Stimulated activated CD8-positive, alpha-beta memory T cell treated with anti-CD3 and anti-CD28 coated beads, Interleukin-15, amount 100 ng/mL, for 4 hours (primary cell): ENCODE results near the gene DMXL1.
"Not testable (repeated sequence)": the region's sequence is repeated elsewhere in the genome, so short reads cannot be mapped to it uniquely, and the experiment has no call there.

ENCODE experiments used
- DNase-seq, 2 donors: peaks; one replicate each; pipeline ENCODE4 v3.0.0-alpha.2; 2020; ENCODE audit warnings: low read depth in 2 of 2

Gene DMXL1

DNA sequence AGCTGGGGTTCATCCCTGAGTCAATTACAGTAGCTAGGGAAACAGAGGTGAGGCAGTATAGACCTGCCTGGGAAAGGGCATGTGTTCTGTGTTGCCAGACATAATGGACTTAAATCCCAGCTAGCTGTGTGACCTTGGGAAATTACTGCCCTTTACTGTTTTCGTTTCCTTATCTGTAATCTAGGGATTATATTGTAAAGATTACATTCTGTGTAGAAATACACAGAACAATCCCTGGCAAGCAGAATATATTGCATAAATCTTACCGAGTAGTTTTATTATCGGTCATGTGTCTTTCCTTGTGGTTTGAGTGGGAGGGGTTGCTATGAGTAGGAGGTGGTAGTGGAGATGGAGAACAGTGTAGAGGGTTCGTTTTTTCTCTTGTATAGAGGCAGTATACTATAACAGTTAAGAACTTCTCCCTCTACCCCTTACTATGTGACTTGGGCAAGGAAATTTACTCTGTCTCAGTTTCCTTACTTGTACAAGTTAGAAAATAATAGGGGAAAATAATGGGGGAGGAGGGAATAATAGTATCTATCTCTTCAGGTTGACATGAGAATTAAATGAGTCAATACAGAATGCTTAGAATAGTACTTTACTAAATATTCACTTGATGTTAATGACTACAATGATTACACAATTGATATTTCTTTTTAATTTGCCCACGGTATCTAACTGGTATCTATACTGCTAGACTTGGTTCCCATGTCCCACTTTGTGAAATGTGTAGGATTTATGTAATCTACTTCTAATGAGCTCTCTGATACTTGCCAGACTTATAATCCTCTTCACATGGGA, 7.1 kb upstream of the DMXL1 start:
- no peak for DNase-seq

DNA sequence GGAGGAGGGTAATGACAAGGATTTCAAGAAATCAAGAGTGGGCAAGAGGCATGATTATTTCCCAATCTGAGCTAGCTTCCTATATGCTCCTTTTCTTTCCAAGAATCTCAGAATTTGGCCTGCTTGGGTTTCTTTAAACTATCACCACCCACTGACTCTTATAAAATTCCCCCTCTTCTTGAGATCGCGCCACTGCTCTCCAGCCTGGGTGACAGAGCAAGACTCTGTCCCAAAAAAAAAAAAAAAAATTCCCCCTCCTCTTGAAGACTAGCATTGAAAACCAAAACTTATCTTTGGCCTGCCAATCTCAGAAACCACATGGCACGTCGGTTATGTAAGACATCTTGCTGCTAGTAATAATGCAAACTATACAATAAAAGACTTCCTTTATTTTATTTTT, 3.4 kb upstream of the DMXL1 start:
- no peak for DNase-seq

DNA sequence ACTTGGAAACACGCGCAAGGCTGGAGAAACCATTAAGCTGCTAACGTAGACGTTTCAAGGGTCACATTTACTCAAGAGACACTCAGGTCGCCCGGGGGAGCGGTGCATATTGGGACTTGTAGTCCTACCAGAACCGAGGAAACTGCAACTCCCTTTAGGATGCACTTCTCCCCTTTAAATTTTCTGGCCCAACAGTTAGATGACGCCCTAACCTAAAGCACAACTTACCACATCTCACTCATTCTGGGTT, 384 bp upstream of the DMXL1 start:
- no peak for DNase-seq

GRCh38 chr5:119071561-119071995, 691 bp downstream of the DMXL1 start:
- DNase-seq: no peak

- no peak for DNase-seq
Measured at GRCh38 chr5:119072496-119072895, 1.6 kb downstream of the DMXL1 start.

DNA sequence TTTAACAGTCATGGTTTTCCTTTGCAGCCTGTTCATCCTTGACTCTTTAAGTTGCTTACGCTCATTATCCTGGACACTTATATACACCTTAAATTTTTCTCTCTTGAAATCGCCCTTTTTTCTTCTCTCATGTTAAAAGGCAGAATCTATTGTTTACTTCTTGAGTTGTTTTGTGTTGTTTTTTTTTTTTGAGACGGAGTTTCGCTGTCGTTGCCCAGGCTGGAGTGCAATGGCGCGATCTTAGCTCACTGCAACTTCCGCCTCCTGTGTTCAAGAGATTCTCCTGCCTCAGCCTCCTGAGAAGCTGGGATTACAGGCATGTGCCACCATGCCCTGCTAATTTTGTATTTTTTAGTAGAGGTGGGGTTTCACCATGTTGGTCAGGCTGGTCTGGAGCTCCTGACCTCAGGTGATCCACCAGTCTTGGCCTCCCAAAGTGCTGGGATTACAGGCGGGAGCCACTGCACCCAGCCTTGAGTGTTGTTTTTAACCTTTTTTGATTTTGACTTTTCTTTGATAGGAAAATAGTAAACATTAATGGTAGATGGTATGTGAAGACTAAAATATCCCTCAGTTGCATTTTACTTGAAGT, 3.0 kb downstream of the DMXL1 start:
- not testable (repeated sequence) for DNase-seq

DNA sequence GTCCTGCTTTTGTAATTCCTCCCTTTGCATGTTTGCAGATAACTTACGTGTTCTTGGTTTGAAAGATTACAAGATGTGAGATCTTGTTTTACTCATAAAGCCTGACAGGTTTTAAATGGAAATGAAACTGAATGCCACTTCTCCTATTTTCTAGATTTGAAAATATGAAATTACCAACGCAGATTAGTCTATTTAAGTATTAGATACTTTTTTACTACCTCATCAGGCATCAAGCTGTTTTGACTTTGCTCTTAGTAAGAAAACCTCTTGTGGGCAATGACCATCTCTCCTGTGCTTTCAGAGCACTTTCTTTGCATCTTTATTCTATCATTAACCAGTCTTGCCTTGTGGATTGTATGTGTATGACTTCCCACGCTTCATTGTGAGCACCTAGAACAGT, 3.5 kb downstream of the DMXL1 start:
- DNase-seq: no peak

DNA sequence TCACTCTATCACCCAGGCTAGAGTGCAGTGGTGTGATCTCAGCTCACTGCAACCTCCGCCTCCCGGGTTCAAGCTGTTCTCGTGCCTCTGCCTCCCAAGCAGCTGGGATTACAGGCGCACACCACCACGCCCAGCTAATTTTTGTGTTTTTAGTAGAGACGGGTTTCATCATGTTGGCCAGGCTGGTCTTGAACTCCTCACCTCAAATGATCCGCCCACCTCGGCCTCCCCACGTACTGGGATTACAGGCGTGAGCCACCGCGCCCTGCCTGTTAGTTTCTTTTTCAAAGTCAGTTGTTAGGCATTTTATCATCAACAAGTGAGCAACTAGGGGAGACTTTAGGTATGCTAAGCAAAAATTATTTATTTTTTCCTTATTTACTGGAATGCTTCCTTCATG, 4.4 kb downstream of the DMXL1 start:
- DNase-seq: not testable (repeated sequence)

- no peak for DNase-seq
Measured at GRCh38 chr5:119076080-119076479, 5.2 kb downstream of the DMXL1 start.

GRCh38 chr5:119077444-119077843, 6.6 kb downstream of the DMXL1 start:
- no peak for DNase-seq

GRCh38 chr5:119078071-119078846, 7.4 kb downstream of the DMXL1 start:
- no peak for DNase-seq

- no peak for DNase-seq
Measured at GRCh38 chr5:119078861-119079260, 8.0 kb downstream of the DMXL1 start.

- DNase-seq: peak in 1 of 2 donors; percentile 14
Measured at GRCh38 chr5:119079318-119079921, 8.5 kb downstream of the DMXL1 start.

- no peak for DNase-seq
Measured at GRCh38 chr5:119080936-119081335, 10.0 kb downstream of the DMXL1 start.

DNA sequence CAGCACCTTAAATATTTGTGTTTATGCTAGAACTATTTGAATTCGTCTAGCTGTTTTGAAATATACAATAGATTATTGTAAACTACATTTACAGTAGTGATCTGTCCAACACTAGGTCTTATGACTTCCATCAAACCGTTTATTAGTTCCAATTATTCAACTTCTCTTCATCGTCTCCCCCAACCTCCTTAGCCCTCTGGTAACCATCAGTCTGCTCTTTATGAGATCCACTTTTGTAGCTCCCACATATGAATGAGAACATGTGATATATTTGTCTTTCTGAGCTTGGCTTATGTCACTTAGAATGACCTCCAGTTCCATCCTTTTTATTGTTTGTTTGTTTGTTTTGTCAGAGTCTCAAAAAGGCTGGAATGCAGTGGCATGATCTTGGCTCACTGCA, 11.8 kb downstream of the DMXL1 start:
- no peak for DNase-seq

- no peak for DNase-seq
Measured at GRCh38 chr5:119083679-119084078, 12.8 kb downstream of the DMXL1 start.

GRCh38 chr5:119088438-119088837, 17.6 kb downstream of the DMXL1 start:
- DNase-seq: no peak

GRCh38 chr5:119095611-119096010, 24.7 kb downstream of the DMXL1 start:
- DNase-seq: no peak

DNA sequence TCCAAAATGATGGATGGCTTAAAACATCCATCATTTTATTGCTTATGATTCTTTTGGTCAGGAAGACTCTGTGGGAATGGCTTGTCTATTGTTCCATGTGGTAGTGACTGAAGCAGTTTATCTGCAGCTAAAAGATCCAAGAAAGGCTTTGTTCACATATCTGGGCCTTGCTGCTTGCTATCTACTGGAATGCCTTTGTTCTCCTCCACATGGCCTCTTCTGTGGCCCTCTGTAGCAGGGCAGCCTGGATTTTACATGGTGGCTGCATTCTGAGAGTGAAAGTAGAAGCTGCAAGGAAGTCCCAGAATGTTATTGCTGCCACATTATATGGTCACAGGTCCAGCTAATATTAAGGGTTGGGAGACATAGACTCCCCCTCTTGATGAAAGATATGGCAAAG, 35.1 kb downstream of the DMXL1 start:
- no peak for DNase-seq

GRCh38 chr5:119112151-119112550, 41.3 kb downstream of the DMXL1 start:
- no peak for DNase-seq

DNA sequence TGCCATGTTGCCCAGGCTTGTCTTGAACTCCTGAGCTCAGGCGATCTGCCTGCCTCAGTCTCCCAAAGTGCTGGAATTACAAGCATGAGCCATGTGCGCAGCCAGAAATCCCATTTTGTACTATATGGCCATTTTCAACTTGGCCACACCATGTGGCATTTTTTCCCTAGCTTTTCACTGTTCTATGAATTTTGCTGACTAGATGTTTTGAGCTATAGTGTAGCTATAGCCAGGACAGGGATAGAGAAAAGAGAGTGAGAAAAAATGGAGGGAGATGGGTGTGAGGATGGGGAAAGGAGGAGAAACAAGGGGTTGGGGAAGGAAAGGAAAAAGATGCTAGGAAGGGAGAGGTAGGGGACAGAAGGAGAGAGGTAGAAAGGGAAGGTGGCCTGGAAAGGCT, 46.4 kb downstream of the DMXL1 start:
- no peak for DNase-seq

- DNase-seq: no peak
Measured at GRCh38 chr5:119118000-119118399, 47.1 kb downstream of the DMXL1 start.

GRCh38 chr5:119120893-119121292, 50.0 kb downstream of the DMXL1 start:
- no peak for DNase-seq
